ENCODE results near the gene BMP8A. TPM values are rescaled to one million over a fixed set of nuclear protein-coding genes. Genes with fewer than 3 reads are reported as not detected.

BMP8A gene
- total and polyA plus RNA-seq, 2 donors from 2014 or later, result 1.2 TPM; not detected in 1

- no peak overlapping the region for H3K9ac ChIP-seq (ENCODE audit: low read length in 3 of 3)
- H3K36me3 ChIP-seq (ENCODE audit: control insufficient read depth in 2 of 3, insufficient read depth in 3 of 3, low read length in 3 of 3), result peaks cover 7 to 47% (median 23%) of the 10 kb centered on the region in 3 donors
- intact Hi-C loops (cut with DNase I), result no loop called here
- DNase-seq (no peak), FAIRE-seq (no peak)
- H3K27ac ChIP-seq (ENCODE audit: low read depth in 2 of 2, low read length in 2 of 2), result no peak overlapping the region
- no peaks in the 10 kb centered on the region for H3K27me3 ChIP-seq (ENCODE audit: control insufficient read depth, insufficient read depth, low read length)
- H3K9me3 ChIP-seq (ENCODE audit: control insufficient read depth in 2 of 3, insufficient read depth in 1 of 3, low read length in 3 of 3), result no peaks in the 10 kb centered on the region
- no peak overlapping the region for H3K4me3 ChIP-seq (ENCODE audit: low read length in 3 of 3)
- no peaks in the 10 kb centered on the region for H3K4me1 ChIP-seq (ENCODE audit: control insufficient read depth in 2 of 3, insufficient read depth in 2 of 3, low read depth in 1 of 3, low read length in 3 of 3)
- no peak for TF ChIP-seq CTCF (IDR thresholded peaks at IDR 0.05; ENCODE audit: borderline replicate concordance, extremely low read depth, insufficient read depth)
These were observed 13.1 kb upstream of the BMP8A start for GRCh38 chr1:39478126-39478915.

- peaks cover 7 to 55% (median 33%) of the 10 kb centered on the region in 3 donors for H3K36me3 ChIP-seq (ENCODE audit: control insufficient read depth in 2 of 3, insufficient read depth in 3 of 3, low read length in 3 of 3)
- FAIRE-seq (no peak), DNase-seq (no peak)
- no peaks in the 10 kb centered on the region for H3K9me3 ChIP-seq (ENCODE audit: control insufficient read depth in 2 of 3, insufficient read depth in 1 of 3, low read length in 3 of 3)
- intact Hi-C loops (cut with DNase I), result no loop called here
- H3K4me3 ChIP-seq (ENCODE audit: low read length in 3 of 3), result no peak overlapping the region
- no peak overlapping the region for H3K27ac ChIP-seq (ENCODE audit: low read depth in 2 of 2, low read length in 2 of 2)
- H3K27me3 ChIP-seq (ENCODE audit: control insufficient read depth, insufficient read depth, low read length), result no peaks in the 10 kb centered on the region
- no peaks in the 10 kb centered on the region for H3K4me1 ChIP-seq (ENCODE audit: control insufficient read depth in 2 of 3, insufficient read depth in 2 of 3, low read depth in 1 of 3, low read length in 3 of 3)
- no peak for TF ChIP-seq CTCF (IDR thresholded peaks at IDR 0.05; ENCODE audit: borderline replicate concordance, extremely low read depth, insufficient read depth)
- no peak overlapping the region for H3K9ac ChIP-seq (ENCODE audit: low read length in 3 of 3)
These were observed 10.1 kb upstream of the BMP8A start for GRCh38 chr1:39481289-39481688.

- intact Hi-C loops (cut with DNase I), result no loop called here
- H3K36me3 ChIP-seq (ENCODE audit: control insufficient read depth in 2 of 3, insufficient read depth in 3 of 3, low read length in 3 of 3), result peaks cover 9 to 55% (median 36%) of the 10 kb centered on the region in 3 donors
- no peak for FAIRE-seq
These were observed 8.2 kb upstream of the BMP8A start for GRCh38 chr1:39483276-39483675.

More at GRCh38 chr1:39483276-39483675, 8.2 kb upstream of the BMP8A start:
- Histone ChIP-seq H3K9ac (ENCODE audit: low read length in 3 of 3) (no peak overlapping the region), H3K4me1 (ENCODE audit: control insufficient read depth in 2 of 3, insufficient read depth in 2 of 3, low read depth in 1 of 3, low read length in 3 of 3) (no peaks in the 10 kb centered on the region), H3K9me3 (ENCODE audit: control insufficient read depth in 2 of 3, insufficient read depth in 1 of 3, low read length in 3 of 3) (no peaks in the 10 kb centered on the region), H3K27me3 (ENCODE audit: control insufficient read depth, insufficient read depth, low read length) (no peaks in the 10 kb centered on the region), H3K27ac (ENCODE audit: low read depth in 2 of 2, low read length in 2 of 2) (no peak overlapping the region), H3K4me3 (ENCODE audit: low read length in 3 of 3) (no peak overlapping the region)
- no peak for TF ChIP-seq CTCF (IDR thresholded peaks at IDR 0.05; ENCODE audit: borderline replicate concordance, extremely low read depth, insufficient read depth)
- no peak for DNase-seq

Data from kidney (tissue), 14 donors.